Caco-2 (cell line): ENCODE data around the gene TMEM225B. TPM values are rescaled to one million over a fixed set of nuclear protein-coding genes. Genes with fewer than 3 reads are reported as not detected.

Experiments
- BruUV-seq: library from RNA; stranded (reverse); fragments of 400-500 nt; replicated peaks from 2 replicates; lab custom pipeline; 2021; lab: Mats Ljungman, UMichigan
- CTCF ChIA-PET: fragments of 300-600 bp; sonication (Branson Sonifier 250); formaldehyde crosslinking; loops from one replicate; lab custom pipeline; 2022; ENCODE audit warnings: antibody characterized with exemption; lab: Charles Lee
- POLR2A ChIA-PET: fragments of 300-600 bp; sonication (Branson Sonifier 250); formaldehyde crosslinking; loops from one replicate; lab custom pipeline; 2022; ENCODE audit warnings: antibody characterized with exemption; lab: Charles Lee
- DNase-seq, 2 experiments: peaks; one replicate each; pipeline versions ENCODE4 v3.0.0 to v3.0.0-alpha.2; 2020 to 2022
- H3K27me3 ChIP-seq: replicated peaks from 2 replicates; pipeline ENCODE4 v1.6.0; 2011; ENCODE audit warnings: low read length; ENCODE audit not compliant: control insufficient read depth, insufficient read depth
- H3K36me3 ChIP-seq: 2 replicates; pipeline ENCODE4 v1.5.1; 2011; ENCODE audit warnings: low read length; ENCODE audit not compliant: control insufficient read depth, insufficient read depth
- H3K4me1 ChIP-seq: fragments of 250-450 bp; sonication (Bioruptor Pico); 2 replicates; pipeline ENCODE4 v1.5.1; 2020; ENCODE audit warnings: mild to moderate bottlenecking
- H3K4me3 ChIP-seq: 2 replicates; pipeline ENCODE4 v1.5.1; 2011; ENCODE audit warnings: low read depth, mild to moderate bottlenecking, control low read depth, low read length
- H3K9me3 ChIP-seq: fragments of 250-450 bp; sonication (Bioruptor Pico); 2 replicates; pipeline ENCODE4 v1.5.1; 2020; ENCODE audit warnings: mild to moderate bottlenecking, moderate library complexity
- H3K27ac Mint-ChIP-seq: one replicate; pipeline ENCODE4 v1.8.0; 2022; ENCODE audit warnings: mixed read lengths; ENCODE audit not compliant: unreplicated experiment
- H3K27me3 Mint-ChIP-seq: one replicate; pipeline ENCODE4 v1.8.0; 2022; ENCODE audit warnings: mixed read lengths; ENCODE audit not compliant: insufficient read depth, unreplicated experiment
- H3K36me3 Mint-ChIP-seq: one replicate; pipeline ENCODE4 v1.8.0; 2022; ENCODE audit warnings: mild to moderate bottlenecking, mixed read lengths; ENCODE audit not compliant: insufficient read depth, unreplicated experiment
- H3K4me1 Mint-ChIP-seq: one replicate; pipeline ENCODE4 v1.8.0; 2022; ENCODE audit warnings: low read depth, mixed read lengths; ENCODE audit not compliant: unreplicated experiment
- H3K4me3 Mint-ChIP-seq: one replicate; pipeline ENCODE4 v1.8.0; 2022; ENCODE audit warnings: mild to moderate bottlenecking, moderate library complexity, mixed read lengths; ENCODE audit not compliant: unreplicated experiment
- H3K9me3 Mint-ChIP-seq: one replicate; pipeline ENCODE4 v1.8.0; 2022; ENCODE audit warnings: mixed read lengths; ENCODE audit not compliant: unreplicated experiment
- intact Hi-C: fragments of 100-400 bp; cut with micrococcal nuclease; formaldehyde crosslinking; loops from one replicate; pipeline ENCODE4 v1.10.0; 2022; ENCODE audit not compliant: unreplicated experiment
- total RNA-seq: library from RNA; stranded (reverse); gene quantifications from 2 replicates; pipeline ENCODE4 v1.2.3, GENCODE V29; 2022
- TF ChIP-seq, protein P1 (sequence below), 2 experiments: fragments of 200-600 bp in 1 of 2; IDR thresholded peaks; 1 replicate in 1 of 2; 2 replicates in 1 of 2; pipeline versions ENCODE4 v1.5.1 to v1.8.0; 2011 to 2022; ENCODE audit warnings: antibody characterized with exemption in 1 of 2, control low read depth in 1 of 2, inconsistent platforms in 1 of 2, low read depth in 1 of 2, low read length in 1 of 2, mild to moderate bottlenecking in 1 of 2, moderate library complexity in 1 of 2; ENCODE audit not compliant: insufficient read depth in 1 of 2, severe bottlenecking in 1 of 2, unreplicated experiment in 1 of 2

Gene TMEM225B
- total RNA-seq, 1 experiment from 2014 or later: 0.27 TPM

GRCh38 chr7:99644431-99644830, 46.4 kb downstream of the TMEM225B start:
- H3K4me1 Mint-ChIP-seq: no peaks in the 10 kb centered on the region
- DNase-seq: no peak
- no peaks in the 10 kb centered on the region for H3K27me3 Mint-ChIP-seq
- Histone ChIP-seq H3K4me1 (no peaks in the 10 kb centered on the region), H3K4me3 (no peak overlapping the region), H3K9me3 (no peaks in the 10 kb centered on the region), H3K36me3 (no peaks in the 10 kb centered on the region), H3K27me3 (no peaks in the 10 kb centered on the region)
- intact Hi-C loops: no loop called here
- H3K36me3 Mint-ChIP-seq: no peaks in the 10 kb centered on the region
- ChIA-PET POLR2A (no interaction called here), CTCF (no interaction called here)
- H3K27ac Mint-ChIP-seq: no peak overlapping the region
- TF ChIP-seq, protein P1, sequence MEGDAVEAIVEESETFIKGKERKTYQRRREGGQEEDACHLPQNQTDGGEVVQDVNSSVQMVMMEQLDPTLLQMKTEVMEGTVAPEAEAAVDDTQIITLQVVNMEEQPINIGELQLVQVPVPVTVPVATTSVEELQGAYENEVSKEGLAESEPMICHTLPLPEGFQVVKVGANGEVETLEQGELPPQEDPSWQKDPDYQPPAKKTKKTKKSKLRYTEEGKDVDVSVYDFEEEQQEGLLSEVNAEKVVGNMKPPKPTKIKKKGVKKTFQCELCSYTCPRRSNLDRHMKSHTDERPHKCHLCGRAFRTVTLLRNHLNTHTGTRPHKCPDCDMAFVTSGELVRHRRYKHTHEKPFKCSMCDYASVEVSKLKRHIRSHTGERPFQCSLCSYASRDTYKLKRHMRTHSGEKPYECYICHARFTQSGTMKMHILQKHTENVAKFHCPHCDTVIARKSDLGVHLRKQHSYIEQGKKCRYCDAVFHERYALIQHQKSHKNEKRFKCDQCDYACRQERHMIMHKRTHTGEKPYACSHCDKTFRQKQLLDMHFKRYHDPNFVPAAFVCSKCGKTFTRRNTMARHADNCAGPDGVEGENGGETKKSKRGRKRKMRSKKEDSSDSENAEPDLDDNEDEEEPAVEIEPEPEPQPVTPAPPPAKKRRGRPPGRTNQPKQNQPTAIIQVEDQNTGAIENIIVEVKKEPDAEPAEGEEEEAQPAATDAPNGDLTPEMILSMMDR (IDR thresholded peaks at IDR 0.05; ENCODE audit: insufficient read depth in 1 of 2, low read depth in 1 of 2, low read length in 1 of 2, severe bottlenecking in 1 of 2, unreplicated experiment in 1 of 2): no peak
- H3K9me3 Mint-ChIP-seq: no peaks in the 10 kb centered on the region
- H3K4me3 Mint-ChIP-seq: no peak overlapping the region
- BruUV-seq: no TSS peak

DNA sequence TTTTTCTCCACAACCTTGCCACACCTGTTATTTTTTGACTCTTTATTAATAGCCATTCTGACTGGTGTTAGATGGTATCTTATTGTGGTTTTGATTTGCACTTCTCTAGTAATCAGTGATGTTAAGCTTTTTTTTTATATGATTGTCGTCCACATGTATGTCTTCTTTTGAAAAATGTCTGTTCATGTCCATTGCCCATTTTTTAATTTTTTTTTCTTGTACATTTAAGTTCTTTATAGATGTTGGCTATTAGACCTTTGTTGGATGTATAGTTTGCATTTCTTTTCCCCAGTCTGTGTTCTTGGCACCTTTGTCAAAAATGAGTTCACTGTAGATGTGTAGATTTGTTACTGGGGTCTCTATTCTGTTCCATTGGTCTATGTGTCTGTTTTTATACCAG, 47.5 kb downstream of the TMEM225B start:
- Mint-ChIP-seq H3K4me1 (no peaks in the 10 kb centered on the region), H3K27me3 (no peaks in the 10 kb centered on the region), H3K4me3 (no peak overlapping the region), H3K9me3 (no peaks in the 10 kb centered on the region), H3K27ac (no peak overlapping the region), H3K36me3 (no peaks in the 10 kb centered on the region)
- Histone ChIP-seq H3K4me1 (no peaks in the 10 kb centered on the region), H3K36me3 (no peaks in the 10 kb centered on the region), H3K4me3 (no peak overlapping the region), H3K9me3 (no peaks in the 10 kb centered on the region), H3K27me3 (no peaks in the 10 kb centered on the region)
- POLR2A ChIA-PET: no interaction called here
- CTCF ChIA-PET: no interaction called here
- TF ChIP-seq, protein P1 (IDR thresholded peaks at IDR 0.05; ENCODE audit: insufficient read depth in 1 of 2, low read depth in 1 of 2, low read length in 1 of 2, severe bottlenecking in 1 of 2, unreplicated experiment in 1 of 2): no peak
- DNase-seq: no peak
- no TSS peak for BruUV-seq
- intact Hi-C loops: no loop called here

- H3K9me3 ChIP-seq: no peaks in the 10 kb centered on the region
- no peaks in the 10 kb centered on the region for H3K27me3 ChIP-seq
- intact Hi-C loops: no loop called here
- TF ChIP-seq, protein P1 (IDR thresholded peaks at IDR 0.05; ENCODE audit: insufficient read depth in 1 of 2, low read depth in 1 of 2, low read length in 1 of 2, severe bottlenecking in 1 of 2, unreplicated experiment in 1 of 2): no peak
- H3K4me1 Mint-ChIP-seq: no peaks in the 10 kb centered on the region
- no peak overlapping the region for H3K27ac Mint-ChIP-seq
- DNase-seq: no peak
- no peaks in the 10 kb centered on the region for H3K27me3 Mint-ChIP-seq
- H3K4me3 Mint-ChIP-seq: no peak overlapping the region
- no peaks in the 10 kb centered on the region for H3K36me3 ChIP-seq
- H3K4me3 ChIP-seq: no peak overlapping the region
- POLR2A ChIA-PET: no interaction called here
- BruUV-seq: no TSS peak
- no peaks in the 10 kb centered on the region for H3K9me3 Mint-ChIP-seq
- H3K36me3 Mint-ChIP-seq: no peaks in the 10 kb centered on the region
- H3K4me1 ChIP-seq: no peaks in the 10 kb centered on the region
- CTCF ChIA-PET: no interaction called here
These were observed 50.8 kb downstream of the TMEM225B start for GRCh38 chr7:99648843-99649242.
